Lower leg skin (tissue), 4 donors: ENCODE measurements around the gene WASF1. TPM values are rescaled to one million over a fixed set of nuclear protein-coding genes. Genes with fewer than 3 reads are reported as not detected.

Experiments
- DNase-seq, 2 donors: peaks; one replicate each; pipeline ENCODE4 v3.0.0-alpha.2; 2019; ENCODE audit warnings: low spot score in 2 of 2
- H3K4me3 ChIP-seq: fragments of 200-600 bp; sonication (generic); 2 replicates; pipeline ENCODE4 v1.5.1; 2017; ENCODE audit warnings: mild to moderate bottlenecking, low read depth; ENCODE audit not compliant: poor library complexity, severe bottlenecking
- CTCF ChIP-seq, 3 donors: fragments of 450-650 bp; IDR thresholded peaks; one replicate each; pipeline ENCODE4 v1.5.1; 2016; ENCODE audit warnings: antibody characterized with exemption in 3 of 3, mild to moderate bottlenecking in 3 of 3, moderate library complexity in 2 of 3
- POLR2A ChIP-seq, 2 donors: fragments of 450-650 bp; IDR thresholded peaks; one replicate each; pipeline ENCODE4 v1.6.1; 2016 to 2017; ENCODE audit warnings: antibody characterized with exemption in 2 of 2, mild to moderate bottlenecking in 1 of 2, moderate library complexity in 1 of 2
- WGBS, 2 donors: methylation state at CpG; one replicate each; pipeline ENCODE4 v1.1.5; 2018; 5-methylcytosine and 5-hydroxymethylcytosine counted together
- intact Hi-C: fragments of 100-400 bp; cut with DNase I; formaldehyde crosslinking; loops from one replicate; pipeline ENCODE4 v1.15.0; 2023; ENCODE audit warnings: low total_unique reads
- total RNA-seq, 4 donors: library from RNA; depleted of rRNA; stranded (reverse); fragments of >200 nt; gene quantifications; one replicate each; pipeline ENCODE4 v1.1.0, GENCODE V29; 2016

WASF1 gene
- total RNA-seq, 4 donors from 2014 or later: 3.2 to 8.6 (median 7.6) TPM

GRCh38 chr6:110063594-110064263, 115.7 kb downstream of the WASF1 start:
- TF ChIP-seq POLR2A (IDR thresholded peaks at IDR 0.05): no peak
- no peak for TF ChIP-seq CTCF (IDR thresholded peaks at IDR 0.05)
- WGBS, 2 donors: 79 to 80% methylated on average over 6 of the region's 6 CpGs
- H3K4me3 ChIP-seq: no peak overlapping the region
- intact Hi-C loops: no loop called here
- DNase-seq: no peak

GRCh38 chr6:110055387-110055735, 124.1 kb downstream of the WASF1 start:
- no peak for DNase-seq
- no peak overlapping the region for H3K4me3 ChIP-seq
- TF ChIP-seq CTCF (IDR thresholded peaks at IDR 0.05): no peak
- TF ChIP-seq POLR2A (IDR thresholded peaks at IDR 0.05): no peak
- WGBS, 2 donors: 68 to 77% methylated on average over 3 of the region's 3 CpGs
- intact Hi-C loops: loop anchor here (10.0 kb wide), 1 partner anchor 531 kb away; no protein-coding TSS in a partner anchor

GRCh38 chr6:110054664-110055386, 124.6 kb downstream of the WASF1 start:
- H3K4me3 ChIP-seq: no peak overlapping the region
- WGBS, 2 donors: 86 to 87% methylated on average over 15 of the region's 15 CpGs
- DNase-seq: no peak
- intact Hi-C loops: loop anchor here (10.0 kb wide), 1 partner anchor 530 kb away; no protein-coding TSS in a partner anchor
- TF ChIP-seq POLR2A (IDR thresholded peaks at IDR 0.05) (no peak), CTCF (IDR thresholded peaks at IDR 0.05) (no peak)

GRCh38 chr6:110053395-110054240, 125.9 kb downstream of the WASF1 start:
- TF ChIP-seq POLR2A (IDR thresholded peaks at IDR 0.05) (no peak), CTCF (IDR thresholded peaks at IDR 0.05) (no peak)
- no peak for DNase-seq
- intact Hi-C loops: loop anchor here (10.0 kb wide), 1 partner anchor 529 kb away; no protein-coding TSS in a partner anchor
- whole genome bisulfite sequencing, 2 donors: 15 to 17% methylated on average over 5 of the region's 5 CpGs
- H3K4me3 ChIP-seq: no peak overlapping the region

GRCh38 chr6:110050440-110050813, 129.0 kb downstream of the WASF1 start:
- no peak for TF ChIP-seq CTCF (IDR thresholded peaks at IDR 0.05)
- TF ChIP-seq POLR2A (IDR thresholded peaks at IDR 0.05): no peak
- intact Hi-C loops: loop anchor here (10.0 kb wide), 1 partner anchor 526 kb away; no protein-coding TSS in a partner anchor

More at GRCh38 chr6:110050440-110050813, 129.0 kb downstream of the WASF1 start:
- H3K4me3 ChIP-seq: no peak overlapping the region
- WGBS, 2 donors: 90 to 91% methylated on average over 3 of the region's 3 CpGs
- DNase-seq: no peak

Other genes with a start within 250 kb of the WASF1 start
- gene GPR6, start 201.4 kb downstream of the WASF1 start, total RNA-seq: not detected
- 10 to 100 TPM; 11.5 to 19.2 (median 15.4) TPM for gene CDC40, start 757 bp upstream of the WASF1 start, total RNA-seq
- 1 to 10 TPM in 2 of 4 donors, under 1 TPM in 1, not detected in 1; 0.22 to 2.5 (median 1.8) TPM for gene METTL24, start 178.7 kb upstream of the WASF1 start, total RNA-seq
- gene DDO, start 235.9 kb upstream of the WASF1 start, total RNA-seq: 1 to 10 TPM in 1 of 4 donors, under 1 TPM in 2, not detected in 1; 0.17 to 1.2 (median 0.91) TPM